Measurements from ENCODE around the gene COL8A1. TPM values are rescaled to one million over a fixed set of nuclear protein-coding genes. Genes with fewer than 3 reads are reported as not detected.

The COL8A1 gene
- total RNA-seq, 1 donor from 2014 or later = 5.6 TPM

GRCh38 chr3:99639579-99639978 is 1.2 kb downstream of the COL8A1 start:
- no peaks in the 10 kb centered on the region for H3K9me3 Mint-ChIP-seq (ENCODE audit: unreplicated experiment)
- no peak for TF ChIP-seq CTCF (IDR thresholded peaks at IDR 0.05; ENCODE audit: unreplicated experiment)
- no peak for DNase-seq (ENCODE audit: low spot score)
- H3K27ac Mint-ChIP-seq (ENCODE audit: unreplicated experiment) = no peak overlapping the region
- H3K27me3 Mint-ChIP-seq (ENCODE audit: unreplicated experiment) = peaks cover 4% of the 10 kb centered on the region
- H3K36me3 Mint-ChIP-seq (ENCODE audit: low read depth, unreplicated experiment) = no peaks in the 10 kb centered on the region
- H3K4me1 Mint-ChIP-seq (ENCODE audit: unreplicated experiment) = peaks cover 12% of the 10 kb centered on the region
- no peak overlapping the region for H3K4me3 Mint-ChIP-seq (ENCODE audit: unreplicated experiment)

- no peak for TF ChIP-seq CTCF (IDR thresholded peaks at IDR 0.05; ENCODE audit: unreplicated experiment)
- peaks cover 12% of the 10 kb centered on the region for H3K4me1 Mint-ChIP-seq (ENCODE audit: unreplicated experiment)
- no peak overlapping the region for H3K4me3 Mint-ChIP-seq (ENCODE audit: unreplicated experiment)
- H3K27me3 Mint-ChIP-seq (ENCODE audit: unreplicated experiment) = peaks cover 4% of the 10 kb centered on the region
- no peaks in the 10 kb centered on the region for H3K9me3 Mint-ChIP-seq (ENCODE audit: unreplicated experiment)
- no peak overlapping the region for H3K27ac Mint-ChIP-seq (ENCODE audit: unreplicated experiment)
- H3K36me3 Mint-ChIP-seq (ENCODE audit: low read depth, unreplicated experiment) = no peaks in the 10 kb centered on the region
- DNase-seq (ENCODE audit: low spot score) = no peak
Measured at GRCh38 chr3:99640214-99640851, 1.9 kb downstream of the COL8A1 start.

- H3K4me3 Mint-ChIP-seq (ENCODE audit: unreplicated experiment) = no peak overlapping the region
- no peak for TF ChIP-seq CTCF (IDR thresholded peaks at IDR 0.05; ENCODE audit: unreplicated experiment)
- no peak overlapping the region for H3K27ac Mint-ChIP-seq (ENCODE audit: unreplicated experiment)
- peaks cover 12% of the 10 kb centered on the region for H3K4me1 Mint-ChIP-seq (ENCODE audit: unreplicated experiment)
- H3K9me3 Mint-ChIP-seq (ENCODE audit: unreplicated experiment) = no peaks in the 10 kb centered on the region
- H3K27me3 Mint-ChIP-seq (ENCODE audit: unreplicated experiment) = peaks cover 4% of the 10 kb centered on the region
- H3K36me3 Mint-ChIP-seq (ENCODE audit: low read depth, unreplicated experiment) = no peaks in the 10 kb centered on the region
- no peak for DNase-seq (ENCODE audit: low spot score)
Measured at GRCh38 chr3:99641480-99641879, 3.1 kb downstream of the COL8A1 start.

- H3K36me3 Mint-ChIP-seq (ENCODE audit: low read depth, unreplicated experiment) = no peaks in the 10 kb centered on the region
- H3K4me1 Mint-ChIP-seq (ENCODE audit: unreplicated experiment) = peaks cover 8% of the 10 kb centered on the region
- TF ChIP-seq CTCF (IDR thresholded peaks at IDR 0.05; ENCODE audit: unreplicated experiment) = no peak
- H3K27me3 Mint-ChIP-seq (ENCODE audit: unreplicated experiment) = peaks cover 4% of the 10 kb centered on the region
- H3K4me3 Mint-ChIP-seq (ENCODE audit: unreplicated experiment) = no peak overlapping the region
- DNase-seq (ENCODE audit: low spot score) = no peak
- H3K27ac Mint-ChIP-seq (ENCODE audit: unreplicated experiment) = no peak overlapping the region
- H3K9me3 Mint-ChIP-seq (ENCODE audit: unreplicated experiment) = no peaks in the 10 kb centered on the region
Measured at GRCh38 chr3:99641982-99642381, 3.6 kb downstream of the COL8A1 start.

- H3K4me1 Mint-ChIP-seq (ENCODE audit: unreplicated experiment) = peaks cover 12% of the 10 kb centered on the region
- H3K27ac Mint-ChIP-seq (ENCODE audit: unreplicated experiment) = no peak overlapping the region
- TF ChIP-seq CTCF (IDR thresholded peaks at IDR 0.05; ENCODE audit: unreplicated experiment) = no peak
- no peaks in the 10 kb centered on the region for H3K27me3 Mint-ChIP-seq (ENCODE audit: unreplicated experiment)
- no peak overlapping the region for H3K4me3 Mint-ChIP-seq (ENCODE audit: unreplicated experiment)
- no peaks in the 10 kb centered on the region for H3K36me3 Mint-ChIP-seq (ENCODE audit: low read depth, unreplicated experiment)
- no peaks in the 10 kb centered on the region for H3K9me3 Mint-ChIP-seq (ENCODE audit: unreplicated experiment)
- DNase-seq (ENCODE audit: low spot score) = no peak
Measured at GRCh38 chr3:99644017-99644416, 5.6 kb downstream of the COL8A1 start.

Data from endothelial cell (in vitro differentiated cells).